B cell (primary cell): ENCODE measurements around the gene AARS2.

Experiments used
- EZH2 ChIP-seq: IDR thresholded peaks from 2 replicates; pipeline ENCODE4 v1.6.1; 2012; ENCODE audit warnings: borderline replicate concordance, low read depth, mild to moderate bottlenecking, moderate library complexity, low read length; ENCODE audit not compliant: insufficient read depth, poor library complexity, severe bottlenecking
- TF ChIP-seq, protein P1 (sequence below): fragments of 200-600 bp; IDR thresholded peaks from one replicate; pipeline ENCODE4 v1.8.0; 2022; ENCODE audit warnings: antibody characterized with exemption, mild to moderate bottlenecking

DNA sequence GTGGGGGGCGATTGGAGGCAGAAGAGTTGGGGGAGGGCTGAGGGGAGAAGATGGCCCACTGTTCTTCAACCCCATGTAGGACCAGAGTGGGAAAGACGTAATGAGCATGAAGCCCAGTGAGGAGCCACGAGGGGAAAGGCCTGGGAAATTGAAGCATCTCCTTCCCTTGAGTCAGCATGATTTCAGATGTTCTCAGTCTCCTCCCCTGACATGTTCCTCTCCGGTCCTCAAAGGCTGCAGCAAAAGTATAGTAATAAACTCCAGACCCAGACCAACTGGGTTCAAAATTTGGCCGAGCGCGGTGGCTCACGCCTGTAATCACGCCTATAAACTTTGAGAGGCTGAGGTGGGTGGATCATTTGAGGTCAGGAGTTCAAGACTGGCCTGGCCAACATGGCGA lies 45.9 kb downstream of the AARS2 start:
- TF ChIP-seq, protein P1, sequence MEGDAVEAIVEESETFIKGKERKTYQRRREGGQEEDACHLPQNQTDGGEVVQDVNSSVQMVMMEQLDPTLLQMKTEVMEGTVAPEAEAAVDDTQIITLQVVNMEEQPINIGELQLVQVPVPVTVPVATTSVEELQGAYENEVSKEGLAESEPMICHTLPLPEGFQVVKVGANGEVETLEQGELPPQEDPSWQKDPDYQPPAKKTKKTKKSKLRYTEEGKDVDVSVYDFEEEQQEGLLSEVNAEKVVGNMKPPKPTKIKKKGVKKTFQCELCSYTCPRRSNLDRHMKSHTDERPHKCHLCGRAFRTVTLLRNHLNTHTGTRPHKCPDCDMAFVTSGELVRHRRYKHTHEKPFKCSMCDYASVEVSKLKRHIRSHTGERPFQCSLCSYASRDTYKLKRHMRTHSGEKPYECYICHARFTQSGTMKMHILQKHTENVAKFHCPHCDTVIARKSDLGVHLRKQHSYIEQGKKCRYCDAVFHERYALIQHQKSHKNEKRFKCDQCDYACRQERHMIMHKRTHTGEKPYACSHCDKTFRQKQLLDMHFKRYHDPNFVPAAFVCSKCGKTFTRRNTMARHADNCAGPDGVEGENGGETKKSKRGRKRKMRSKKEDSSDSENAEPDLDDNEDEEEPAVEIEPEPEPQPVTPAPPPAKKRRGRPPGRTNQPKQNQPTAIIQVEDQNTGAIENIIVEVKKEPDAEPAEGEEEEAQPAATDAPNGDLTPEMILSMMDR, result no peak
- no peak for TF ChIP-seq EZH2
